ENCODE data around the gene SIRPA.
A peak's percentile ranks its signal among the peaks of the same experiment; 100 is the strongest.

Gene SIRPA

DNA sequence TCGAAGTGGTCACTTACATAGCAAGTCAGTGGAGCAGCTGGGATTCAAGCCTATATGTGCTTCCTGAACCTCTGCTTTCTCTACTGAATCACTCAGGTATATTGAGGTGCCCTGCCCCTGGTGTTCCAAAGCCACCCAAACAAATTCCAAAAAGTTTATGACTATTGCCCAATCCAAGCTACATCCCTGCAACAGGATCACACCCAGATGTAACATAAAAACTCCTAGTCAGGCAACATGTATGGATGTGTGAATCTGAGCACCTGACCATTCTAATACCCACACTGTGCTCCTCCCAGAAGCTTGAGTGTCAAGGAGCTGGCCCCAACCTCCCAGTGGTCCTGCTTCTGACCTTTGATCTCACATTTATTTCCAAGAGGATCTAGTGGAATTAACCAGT lies 39.5 kb upstream of the SIRPA start:
- no peak overlapping the region for H3K27ac ChIP-seq (ENCODE audit: insufficient read depth, low read depth, low read length, poor library complexity, severe bottlenecking)
- H3K4me3 ChIP-seq (ENCODE audit: insufficient read depth, low read depth, low read length): no peak overlapping the region
- no peaks in the 10 kb centered on the region for H3K36me3 ChIP-seq (ENCODE audit: control insufficient read depth, insufficient read depth, low read length)
- peaks cover 6% of the 10 kb centered on the region for H3K4me1 ChIP-seq (ENCODE audit: control insufficient read depth, insufficient read depth, low read length)
- no peaks in the 10 kb centered on the region for H3K27me3 ChIP-seq (ENCODE audit: control insufficient read depth, insufficient read depth, low read length, poor library complexity, severe bottlenecking)
- H3K9me3 ChIP-seq (ENCODE audit: control insufficient read depth, low read length): no peaks in the 10 kb centered on the region
- WGBS, 2 experiments: 91 to 94% methylated on average over 1 of the region's 1 CpG

DNA sequence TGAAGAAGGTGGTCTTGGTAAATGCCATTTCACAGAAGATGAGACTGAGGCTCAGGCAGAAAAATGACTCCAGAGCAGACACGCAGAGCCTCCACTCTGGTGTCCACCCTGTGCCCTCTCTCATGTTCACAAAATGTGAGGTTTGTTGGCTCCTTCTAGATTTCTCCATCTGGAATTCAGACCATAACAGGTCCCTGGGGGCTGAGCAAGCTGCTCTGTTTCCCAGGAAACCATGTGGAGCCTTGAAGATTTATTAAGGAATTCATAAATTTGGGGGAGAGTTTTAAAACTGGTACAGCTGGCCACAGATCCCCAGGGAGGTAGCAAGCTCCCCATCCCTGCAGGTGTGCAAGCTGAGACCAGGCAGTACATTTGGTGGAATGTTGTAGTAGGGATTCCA lies 38.8 kb upstream of the SIRPA start:
- 89 to 90% methylated on average over 1 of the region's 1 CpG for WGBS, 2 experiments
- no peaks in the 10 kb centered on the region for H3K27me3 ChIP-seq (ENCODE audit: control insufficient read depth, insufficient read depth, low read length, poor library complexity, severe bottlenecking)
- no peaks in the 10 kb centered on the region for H3K36me3 ChIP-seq (ENCODE audit: control insufficient read depth, insufficient read depth, low read length)

DNA sequence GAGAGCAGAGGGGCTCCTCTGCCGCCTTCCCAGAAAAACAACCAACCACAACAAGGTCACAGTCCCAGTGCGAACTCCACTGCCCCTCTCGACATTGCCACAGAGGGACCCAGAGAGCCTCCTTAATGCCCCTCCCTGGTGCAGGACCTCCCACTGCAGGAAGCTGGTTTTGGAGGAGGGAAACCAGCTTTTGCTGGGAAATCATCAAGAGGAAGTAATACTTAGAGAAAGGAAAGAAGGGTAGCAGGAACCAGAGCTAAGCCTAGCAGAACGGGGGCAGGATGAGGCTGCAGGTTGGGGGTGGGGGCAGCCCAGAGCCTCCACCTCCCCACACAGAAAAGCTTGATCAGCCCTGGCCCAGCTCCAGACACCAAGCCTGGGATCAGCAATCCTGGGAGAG lies 37.7 kb upstream of the SIRPA start:
- H3K4me3 ChIP-seq (ENCODE audit: insufficient read depth, low read depth, low read length): no peak overlapping the region
- H3K36me3 ChIP-seq (ENCODE audit: control insufficient read depth, insufficient read depth, low read length): no peaks in the 10 kb centered on the region
- H3K9me3 ChIP-seq (ENCODE audit: control insufficient read depth, low read length): no peaks in the 10 kb centered on the region
- no peaks in the 10 kb centered on the region for H3K27me3 ChIP-seq (ENCODE audit: control insufficient read depth, insufficient read depth, low read length, poor library complexity, severe bottlenecking)
- no peak overlapping the region for H3K27ac ChIP-seq (ENCODE audit: insufficient read depth, low read depth, low read length, poor library complexity, severe bottlenecking)
- 90 to 95% methylated on average over 4 of the region's 4 CpGs for WGBS, 2 experiments
- H3K4me1 ChIP-seq (ENCODE audit: control insufficient read depth, insufficient read depth, low read length): peaks cover 8% of the 10 kb centered on the region

More for the DNA sequence above, 38.8 kb upstream of the SIRPA start:
- H3K27ac ChIP-seq (ENCODE audit: insufficient read depth, low read depth, low read length, poor library complexity, severe bottlenecking): no peak overlapping the region
- H3K9me3 ChIP-seq (ENCODE audit: control insufficient read depth, low read length): no peaks in the 10 kb centered on the region
- peaks cover 7% of the 10 kb centered on the region for H3K4me1 ChIP-seq (ENCODE audit: control insufficient read depth, insufficient read depth, low read length)
- H3K4me3 ChIP-seq (ENCODE audit: insufficient read depth, low read depth, low read length): no peak overlapping the region

DNA sequence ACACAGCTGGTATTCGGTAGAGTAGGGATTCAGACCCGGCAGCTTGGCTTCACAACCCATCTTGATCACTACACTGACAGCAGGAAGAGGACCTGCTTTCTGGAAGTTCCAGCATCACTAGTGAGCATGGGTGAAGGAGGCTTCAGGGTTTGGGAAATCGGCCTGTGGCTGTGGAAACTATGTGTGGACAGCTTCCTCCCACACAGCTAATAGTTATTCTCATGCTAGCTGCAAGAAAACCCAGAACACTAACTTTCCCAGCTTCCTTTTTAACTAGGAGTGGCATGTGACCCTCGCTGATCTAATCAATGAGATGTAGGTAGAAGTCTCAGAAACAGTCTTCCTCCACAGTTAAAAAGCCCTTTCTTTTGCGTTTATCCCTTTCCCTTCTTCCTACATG lies 36.3 kb upstream of the SIRPA start:
- Histone ChIP-seq H3K4me3 (ENCODE audit: insufficient read depth, low read depth, low read length) (no peak overlapping the region), H3K36me3 (ENCODE audit: control insufficient read depth, insufficient read depth, low read length) (no peaks in the 10 kb centered on the region), H3K27ac (ENCODE audit: insufficient read depth, low read depth, low read length, poor library complexity, severe bottlenecking) (no peak overlapping the region), H3K27me3 (ENCODE audit: control insufficient read depth, insufficient read depth, low read length, poor library complexity, severe bottlenecking) (no peaks in the 10 kb centered on the region), H3K9me3 (ENCODE audit: control insufficient read depth, low read length) (no peaks in the 10 kb centered on the region), H3K4me1 (ENCODE audit: control insufficient read depth, insufficient read depth, low read length) (peaks cover 18% of the 10 kb centered on the region)
- WGBS, 2 experiments: 93 to 98% methylated on average over 5 of the region's 5 CpGs

DNA sequence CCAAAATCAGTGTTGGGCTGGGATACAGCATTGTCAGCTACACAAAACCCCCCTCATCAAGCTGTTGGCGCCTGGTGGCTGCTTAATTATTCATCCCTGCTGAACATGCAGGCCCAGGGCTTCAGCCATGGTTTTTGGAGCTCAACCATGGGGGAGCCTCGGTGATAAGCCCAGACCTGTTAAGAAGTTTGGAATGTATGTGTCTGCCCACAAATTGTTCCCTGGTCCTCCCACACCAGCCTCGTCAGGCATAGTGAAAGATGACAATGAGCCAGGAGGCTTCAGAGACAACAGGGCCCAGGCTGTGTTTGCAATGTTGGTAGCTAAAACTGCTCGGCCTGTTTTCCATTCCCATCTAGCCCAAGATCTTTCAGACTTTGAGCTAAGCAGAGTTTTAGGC lies 34.8 kb upstream of the SIRPA start:
- H3K4me1 ChIP-seq (ENCODE audit: control insufficient read depth, insufficient read depth, low read length): peaks cover 21% of the 10 kb centered on the region
- WGBS, 2 experiments: 53 to 60% methylated on average over 4 of the region's 4 CpGs

DNA sequence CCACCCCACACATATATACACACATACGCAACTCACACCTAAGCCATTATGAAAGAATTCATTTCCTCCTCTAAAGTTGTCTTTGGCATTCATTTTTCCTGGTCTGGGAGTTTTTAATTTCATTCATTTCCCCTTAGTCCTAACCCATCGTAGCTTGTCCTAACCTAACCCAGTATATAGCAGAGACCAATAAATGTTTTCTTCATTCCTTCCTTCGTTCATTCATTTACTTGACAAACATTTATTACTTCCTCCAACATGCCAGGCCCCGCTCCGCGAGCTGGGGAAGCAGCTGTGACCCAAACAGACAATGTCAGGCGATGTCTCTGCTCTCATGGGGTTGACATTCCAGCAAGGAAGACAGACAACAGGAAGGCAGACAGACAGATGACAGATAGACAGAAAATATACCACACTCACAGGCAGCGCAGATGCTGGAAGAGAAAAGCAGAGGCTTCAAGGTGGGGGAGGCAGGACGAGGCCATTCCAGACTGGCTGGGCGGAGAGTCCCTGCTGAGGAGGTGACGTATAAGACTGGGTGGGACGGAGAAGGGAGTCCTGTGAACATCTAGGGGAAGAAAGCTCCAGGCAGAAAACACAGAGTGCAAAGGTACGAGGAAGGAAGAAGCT lies 33.7 kb upstream of the SIRPA start:
- no peaks in the 10 kb centered on the region for H3K36me3 ChIP-seq (ENCODE audit: control insufficient read depth, insufficient read depth, low read length)
- no peak overlapping the region for H3K27ac ChIP-seq (ENCODE audit: insufficient read depth, low read depth, low read length, poor library complexity, severe bottlenecking)
- WGBS, 2 experiments: 86 to 90% methylated on average over 13 of the region's 13 CpGs

More for the DNA sequence above, 34.8 kb upstream of the SIRPA start:
- Histone ChIP-seq H3K36me3 (ENCODE audit: control insufficient read depth, insufficient read depth, low read length) (no peaks in the 10 kb centered on the region), H3K9me3 (ENCODE audit: control insufficient read depth, low read length) (no peaks in the 10 kb centered on the region), H3K27ac (ENCODE audit: insufficient read depth, low read depth, low read length, poor library complexity, severe bottlenecking) (peak overlapping the region; percentile 47), H3K4me3 (ENCODE audit: insufficient read depth, low read depth, low read length) (no peak overlapping the region), H3K27me3 (ENCODE audit: control insufficient read depth, insufficient read depth, low read length, poor library complexity, severe bottlenecking) (no peaks in the 10 kb centered on the region)

DNA sequence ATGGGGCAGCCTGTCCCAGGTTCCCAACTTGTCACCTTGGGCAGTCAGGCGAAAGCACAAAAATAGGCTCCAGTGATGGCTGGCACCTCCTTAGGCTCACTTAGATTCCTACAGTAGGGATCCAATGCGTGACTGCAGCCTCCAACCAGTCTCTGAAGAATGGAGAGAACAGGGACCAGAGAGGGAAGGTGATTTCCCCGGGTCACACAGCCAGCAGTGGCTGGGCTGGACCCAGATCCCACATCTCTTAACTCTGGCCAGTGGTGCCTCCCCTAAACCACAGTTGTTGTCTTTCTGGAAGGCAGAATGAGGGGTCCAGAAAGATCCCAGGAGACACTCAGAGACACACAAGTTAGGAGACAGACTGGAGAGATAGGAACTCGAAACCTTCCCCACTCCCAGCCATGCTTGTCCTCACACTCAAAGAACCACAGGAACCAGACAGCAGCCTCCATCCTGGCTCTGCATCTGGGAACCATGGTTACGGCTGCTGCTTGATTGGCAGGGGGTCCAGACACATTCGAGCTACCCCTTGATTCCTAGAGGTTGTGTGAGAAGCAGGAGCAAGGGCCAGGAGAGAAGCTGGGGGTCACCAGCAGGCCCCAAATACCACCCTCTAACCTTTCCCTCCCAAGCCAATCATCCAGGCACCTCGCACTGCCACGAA lies 33.1 kb upstream of the SIRPA start:
- 78 to 83% methylated on average over 8 of the region's 8 CpGs for WGBS, 2 experiments
- Histone ChIP-seq H3K4me1 (ENCODE audit: control insufficient read depth, insufficient read depth, low read length) (peaks cover 21% of the 10 kb centered on the region), H3K9me3 (ENCODE audit: control insufficient read depth, low read length) (no peaks in the 10 kb centered on the region), H3K4me3 (ENCODE audit: insufficient read depth, low read depth, low read length) (no peak overlapping the region), H3K27ac (ENCODE audit: insufficient read depth, low read depth, low read length, poor library complexity, severe bottlenecking) (no peak overlapping the region), H3K27me3 (ENCODE audit: control insufficient read depth, insufficient read depth, low read length, poor library complexity, severe bottlenecking) (no peaks in the 10 kb centered on the region), H3K36me3 (ENCODE audit: control insufficient read depth, insufficient read depth, low read length) (no peaks in the 10 kb centered on the region)

More for the DNA sequence above, 33.7 kb upstream of the SIRPA start:
- H3K4me1 ChIP-seq (ENCODE audit: control insufficient read depth, insufficient read depth, low read length): peaks cover 21% of the 10 kb centered on the region
- no peak overlapping the region for H3K4me3 ChIP-seq (ENCODE audit: insufficient read depth, low read depth, low read length)
- no peaks in the 10 kb centered on the region for H3K9me3 ChIP-seq (ENCODE audit: control insufficient read depth, low read length)
- no peaks in the 10 kb centered on the region for H3K27me3 ChIP-seq (ENCODE audit: control insufficient read depth, insufficient read depth, low read length, poor library complexity, severe bottlenecking)

DNA sequence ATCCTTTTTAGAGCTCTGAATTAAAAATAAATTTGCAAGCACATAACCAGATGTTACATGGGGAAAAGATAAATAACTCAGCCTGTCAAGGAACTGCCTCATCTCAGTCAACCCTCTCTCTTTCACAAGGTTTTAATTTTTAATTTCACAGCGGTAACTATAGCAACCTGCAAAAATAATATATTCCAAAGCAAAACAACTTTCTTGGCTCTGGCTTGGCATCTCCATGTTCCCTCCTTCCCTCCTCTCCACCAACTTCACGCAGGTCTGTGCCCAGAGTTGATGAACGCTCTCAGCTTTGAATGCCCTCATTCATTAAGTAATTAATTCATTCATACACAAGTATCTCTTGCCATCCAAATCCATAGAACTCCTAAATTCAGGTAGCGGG lies 32.5 kb upstream of the SIRPA start:
- WGBS, 2 experiments: 93 to 94% methylated on average over 4 of the region's 4 CpGs
- H3K4me1 ChIP-seq (ENCODE audit: control insufficient read depth, insufficient read depth, low read length): peaks cover 21% of the 10 kb centered on the region
- no peaks in the 10 kb centered on the region for H3K9me3 ChIP-seq (ENCODE audit: control insufficient read depth, low read length)
- H3K27ac ChIP-seq (ENCODE audit: insufficient read depth, low read depth, low read length, poor library complexity, severe bottlenecking): no peak overlapping the region
- no peak overlapping the region for H3K4me3 ChIP-seq (ENCODE audit: insufficient read depth, low read depth, low read length)
- H3K36me3 ChIP-seq (ENCODE audit: control insufficient read depth, insufficient read depth, low read length): no peaks in the 10 kb centered on the region
- no peaks in the 10 kb centered on the region for H3K27me3 ChIP-seq (ENCODE audit: control insufficient read depth, insufficient read depth, low read length, poor library complexity, severe bottlenecking)

DNA sequence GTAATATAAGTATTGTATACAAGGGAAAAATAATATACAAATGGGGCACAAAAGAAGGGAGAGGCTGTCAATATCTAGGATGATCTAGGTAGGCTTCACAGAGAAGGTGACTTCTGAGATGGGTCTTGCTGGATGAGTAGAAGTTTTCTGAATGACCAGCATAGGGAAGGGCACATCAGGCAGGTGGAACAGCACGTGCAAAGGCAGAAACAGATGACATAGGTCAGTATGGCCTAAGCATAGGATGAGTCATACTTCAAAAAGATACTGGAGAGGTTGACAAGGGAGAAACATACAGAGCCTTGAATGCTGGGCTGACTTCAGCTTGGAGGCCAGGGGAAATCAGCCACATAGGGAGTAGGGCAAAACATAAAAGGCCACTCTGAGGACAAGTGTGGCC lies 31.9 kb upstream of the SIRPA start:
- WGBS, 2 experiments: 80 to 81% methylated on average over 1 of the region's 1 CpG
- no peaks in the 10 kb centered on the region for H3K9me3 ChIP-seq (ENCODE audit: control insufficient read depth, low read length)
- H3K27ac ChIP-seq (ENCODE audit: insufficient read depth, low read depth, low read length, poor library complexity, severe bottlenecking): no peak overlapping the region
- no peak overlapping the region for H3K4me3 ChIP-seq (ENCODE audit: insufficient read depth, low read depth, low read length)
- H3K36me3 ChIP-seq (ENCODE audit: control insufficient read depth, insufficient read depth, low read length): no peaks in the 10 kb centered on the region
- H3K4me1 ChIP-seq (ENCODE audit: control insufficient read depth, insufficient read depth, low read length): peaks cover 21% of the 10 kb centered on the region
- H3K27me3 ChIP-seq (ENCODE audit: control insufficient read depth, insufficient read depth, low read length, poor library complexity, severe bottlenecking): no peaks in the 10 kb centered on the region

DNA sequence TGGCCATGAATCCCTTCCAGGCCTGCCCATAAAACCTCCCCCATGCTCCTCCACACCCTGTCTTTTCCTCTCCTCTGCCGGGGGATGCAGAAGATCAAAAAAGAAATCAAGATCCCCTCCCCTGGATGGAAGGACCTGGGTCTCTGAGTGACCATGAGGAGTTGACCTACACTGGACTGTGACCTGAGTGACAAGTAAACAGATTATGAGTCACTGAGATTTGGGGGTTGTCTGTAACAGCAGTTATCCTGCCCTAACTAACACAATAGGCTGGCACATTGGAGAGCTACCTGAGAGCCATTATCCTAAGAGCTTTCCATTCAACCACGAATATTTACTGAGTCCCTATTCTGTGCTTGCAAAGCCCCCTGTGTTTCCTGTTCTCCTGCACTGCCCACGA lies 28.4 kb upstream of the SIRPA start:
- no peaks in the 10 kb centered on the region for H3K9me3 ChIP-seq (ENCODE audit: control insufficient read depth, low read length)
- no peak overlapping the region for H3K27ac ChIP-seq (ENCODE audit: insufficient read depth, low read depth, low read length, poor library complexity, severe bottlenecking)
- no peaks in the 10 kb centered on the region for H3K36me3 ChIP-seq (ENCODE audit: control insufficient read depth, insufficient read depth, low read length)
- H3K27me3 ChIP-seq (ENCODE audit: control insufficient read depth, insufficient read depth, low read length, poor library complexity, severe bottlenecking): no peaks in the 10 kb centered on the region
- 54 to 57% methylated on average over 3 of the region's 3 CpGs for WGBS, 2 experiments
- peaks cover 20% of the 10 kb centered on the region for H3K4me1 ChIP-seq (ENCODE audit: control insufficient read depth, insufficient read depth, low read length)
- H3K4me3 ChIP-seq (ENCODE audit: insufficient read depth, low read depth, low read length): no peak overlapping the region

Measured in ectodermal cell (in vitro differentiated cells).